ENCODE measurements around the gene KLHL29. TPM values are rescaled to one million over a fixed set of nuclear protein-coding genes. Genes with fewer than 3 reads are reported as not detected.

The KLHL29 gene
- total and polyA plus RNA-seq, 2 experiments from 2014 or later = 1.5 to 6.5 TPM

DNA sequence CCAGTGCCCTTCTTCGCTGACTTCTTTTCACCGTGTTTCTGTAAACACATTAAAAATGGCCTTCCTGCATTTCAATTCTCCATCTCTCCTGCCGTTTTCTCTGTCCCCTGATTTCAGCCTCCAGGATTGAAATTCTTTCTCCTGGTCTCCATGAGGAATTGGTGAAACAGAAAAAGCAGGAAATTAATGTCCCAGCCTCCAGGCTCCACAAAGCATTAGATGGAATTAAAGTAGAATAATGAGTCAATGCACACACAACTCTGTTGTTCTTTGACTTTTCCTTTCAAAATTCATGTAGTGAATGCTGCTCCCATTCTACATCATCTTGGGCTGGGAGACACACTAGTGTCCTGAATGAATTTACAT lies 209.5 kb downstream of the KLHL29 start:
- Histone ChIP-seq H3F3A (replicated peaks; ENCODE audit: low read depth) (no peaks in the 10 kb centered on the region), H3K4me1 (ENCODE audit: insufficient read depth) (no peaks in the 10 kb centered on the region), H3K4me2 (no peak overlapping the region), H3K79me2 (replicated peaks; ENCODE audit: insufficient read depth) (no peaks in the 10 kb centered on the region), H4K20me1 (replicated peaks; ENCODE audit: insufficient read depth) (no peaks in the 10 kb centered on the region), H3K9me2 (ENCODE audit: insufficient read depth) (no peaks in the 10 kb centered on the region), H2AFZ (no peak overlapping the region), H3K36me3 (ENCODE audit: insufficient read depth) (no peaks in the 10 kb centered on the region), H3K4me3 (no peak overlapping the region), H3K27me3 (ENCODE audit: insufficient read depth) (no peaks in the 10 kb centered on the region), H3K27ac (ENCODE audit: low read depth) (no peak overlapping the region)
- H3K9me3 Mint-ChIP-seq = no peaks in the 10 kb centered on the region
- peaks cover 6% of the 10 kb centered on the region; the same call in 1 of the 3 replicates for H3K4me1 Mint-ChIP-seq
- DNase-seq (ENCODE audit: low spot score) (no peak), ATAC-seq (no peak)
- H3K27ac Mint-ChIP-seq = peak overlapping the region; percentile 69; the same call in 1 of the 2 replicates
- no peak overlapping the region for H3K4me3 Mint-ChIP-seq
- peaks cover 2% of the 10 kb centered on the region for H3K27me3 Mint-ChIP-seq (ENCODE audit: insufficient read depth, low read depth, poor library complexity)
- H3K36me3 Mint-ChIP-seq (ENCODE audit: low read depth) = no peaks in the 10 kb centered on the region
- no peak for TF ChIP-seq ZNF114 (CRISPR knock-in tag; IDR thresholded peaks at IDR 0.05)
- no peak for TF ChIP-seq STAT1 (IDR thresholded peaks at IDR 0.05; ENCODE audit: unreplicated experiment)
- no peak for TF ChIP-seq EZH2phosphoT487 (IDR thresholded peaks at IDR 0.05; ENCODE audit: unreplicated experiment)
- TF ChIP-seq, protein P1, sequence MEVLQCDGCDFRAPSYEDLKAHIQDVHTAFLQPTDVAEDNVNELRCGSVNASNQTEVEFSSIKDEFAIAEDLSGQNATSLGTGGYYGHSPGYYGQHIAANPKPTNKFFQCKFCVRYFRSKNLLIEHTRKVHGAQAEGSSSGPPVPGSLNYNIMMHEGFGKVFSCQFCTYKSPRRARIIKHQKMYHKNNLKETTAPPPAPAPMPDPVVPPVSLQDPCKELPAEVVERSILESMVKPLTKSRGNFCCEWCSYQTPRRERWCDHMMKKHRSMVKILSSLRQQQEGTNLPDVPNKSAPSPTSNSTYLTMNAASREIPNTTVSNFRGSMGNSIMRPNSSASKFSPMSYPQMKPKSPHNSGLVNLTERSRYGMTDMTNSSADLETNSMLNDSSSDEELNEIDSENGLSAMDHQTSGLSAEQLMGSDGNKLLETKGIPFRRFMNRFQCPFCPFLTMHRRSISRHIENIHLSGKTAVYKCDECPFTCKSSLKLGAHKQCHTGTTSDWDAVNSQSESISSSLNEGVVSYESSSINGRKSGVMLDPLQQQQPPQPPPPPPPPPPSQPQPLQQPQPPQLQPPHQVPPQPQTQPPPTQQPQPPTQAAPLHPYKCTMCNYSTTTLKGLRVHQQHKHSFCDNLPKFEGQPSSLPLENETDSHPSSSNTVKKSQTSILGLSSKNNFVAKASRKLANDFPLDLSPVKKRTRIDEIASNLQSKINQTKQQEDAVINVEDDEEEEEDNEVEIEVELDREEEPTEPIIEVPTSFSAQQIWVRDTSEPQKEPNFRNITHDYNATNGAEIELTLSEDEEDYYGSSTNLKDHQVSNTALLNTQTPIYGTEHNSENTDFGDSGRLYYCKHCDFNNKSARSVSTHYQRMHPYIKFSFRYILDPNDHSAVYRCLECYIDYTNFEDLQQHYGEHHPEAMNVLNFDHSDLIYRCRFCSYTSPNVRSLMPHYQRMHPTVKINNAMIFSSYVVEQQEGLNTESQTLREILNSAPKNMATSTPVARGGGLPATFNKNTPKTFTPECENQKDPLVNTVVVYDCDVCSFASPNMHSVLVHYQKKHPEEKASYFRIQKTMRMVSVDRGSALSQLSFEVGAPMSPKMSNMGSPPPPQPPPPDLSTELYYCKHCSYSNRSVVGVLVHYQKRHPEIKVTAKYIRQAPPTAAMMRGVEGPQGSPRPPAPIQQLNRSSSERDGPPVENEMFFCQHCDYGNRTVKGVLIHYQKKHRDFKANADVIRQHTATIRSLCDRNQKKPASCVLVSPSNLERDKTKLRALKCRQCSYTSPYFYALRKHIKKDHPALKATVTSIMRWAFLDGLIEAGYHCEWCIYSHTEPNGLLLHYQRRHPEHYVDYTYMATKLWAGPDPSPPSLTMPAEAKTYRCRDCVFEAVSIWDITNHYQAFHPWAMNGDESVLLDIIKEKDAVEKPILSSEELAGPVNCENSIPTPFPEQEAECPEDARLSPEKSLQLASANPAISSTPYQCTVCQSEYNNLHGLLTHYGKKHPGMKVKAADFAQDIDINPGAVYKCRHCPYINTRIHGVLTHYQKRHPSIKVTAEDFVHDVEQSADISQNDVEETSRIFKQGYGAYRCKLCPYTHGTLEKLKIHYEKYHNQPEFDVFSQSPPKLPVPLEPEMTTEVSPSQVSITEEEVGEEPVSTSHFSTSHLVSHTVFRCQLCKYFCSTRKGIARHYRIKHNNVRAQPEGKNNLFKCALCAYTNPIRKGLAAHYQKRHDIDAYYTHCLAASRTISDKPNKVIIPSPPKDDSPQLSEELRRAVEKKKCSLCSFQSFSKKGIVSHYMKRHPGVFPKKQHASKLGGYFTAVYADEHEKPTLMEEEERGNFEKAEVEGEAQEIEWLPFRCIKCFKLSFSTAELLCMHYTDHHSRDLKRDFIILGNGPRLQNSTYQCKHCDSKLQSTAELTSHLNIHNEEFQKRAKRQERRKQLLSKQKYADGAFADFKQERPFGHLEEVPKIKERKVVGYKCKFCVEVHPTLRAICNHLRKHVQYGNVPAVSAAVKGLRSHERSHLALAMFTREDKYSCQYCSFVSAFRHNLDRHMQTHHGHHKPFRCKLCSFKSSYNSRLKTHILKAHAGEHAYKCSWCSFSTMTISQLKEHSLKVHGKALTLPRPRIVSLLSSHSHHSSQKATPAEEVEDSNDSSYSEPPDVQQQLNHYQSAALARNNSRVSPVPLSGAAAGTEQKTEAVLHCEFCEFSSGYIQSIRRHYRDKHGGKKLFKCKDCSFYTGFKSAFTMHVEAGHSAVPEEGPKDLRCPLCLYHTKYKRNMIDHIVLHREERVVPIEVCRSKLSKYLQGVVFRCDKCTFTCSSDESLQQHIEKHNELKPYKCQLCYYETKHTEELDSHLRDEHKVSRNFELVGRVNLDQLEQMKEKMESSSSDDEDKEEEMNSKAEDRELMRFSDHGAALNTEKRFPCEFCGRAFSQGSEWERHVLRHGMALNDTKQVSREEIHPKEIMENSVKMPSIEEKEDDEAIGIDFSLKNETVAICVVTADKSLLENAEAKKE (CRISPR knock-in tag; IDR thresholded peaks at IDR 0.05) = no peak
- no peak for TF ChIP-seq ZNF331 (CRISPR knock-in tag; IDR thresholded peaks at IDR 0.05; ENCODE audit: low read depth)
- TF ChIP-seq JUNB (IDR thresholded peaks at IDR 0.05; ENCODE audit: unreplicated experiment) = no peak
- TF ChIP-seq, protein P2, sequence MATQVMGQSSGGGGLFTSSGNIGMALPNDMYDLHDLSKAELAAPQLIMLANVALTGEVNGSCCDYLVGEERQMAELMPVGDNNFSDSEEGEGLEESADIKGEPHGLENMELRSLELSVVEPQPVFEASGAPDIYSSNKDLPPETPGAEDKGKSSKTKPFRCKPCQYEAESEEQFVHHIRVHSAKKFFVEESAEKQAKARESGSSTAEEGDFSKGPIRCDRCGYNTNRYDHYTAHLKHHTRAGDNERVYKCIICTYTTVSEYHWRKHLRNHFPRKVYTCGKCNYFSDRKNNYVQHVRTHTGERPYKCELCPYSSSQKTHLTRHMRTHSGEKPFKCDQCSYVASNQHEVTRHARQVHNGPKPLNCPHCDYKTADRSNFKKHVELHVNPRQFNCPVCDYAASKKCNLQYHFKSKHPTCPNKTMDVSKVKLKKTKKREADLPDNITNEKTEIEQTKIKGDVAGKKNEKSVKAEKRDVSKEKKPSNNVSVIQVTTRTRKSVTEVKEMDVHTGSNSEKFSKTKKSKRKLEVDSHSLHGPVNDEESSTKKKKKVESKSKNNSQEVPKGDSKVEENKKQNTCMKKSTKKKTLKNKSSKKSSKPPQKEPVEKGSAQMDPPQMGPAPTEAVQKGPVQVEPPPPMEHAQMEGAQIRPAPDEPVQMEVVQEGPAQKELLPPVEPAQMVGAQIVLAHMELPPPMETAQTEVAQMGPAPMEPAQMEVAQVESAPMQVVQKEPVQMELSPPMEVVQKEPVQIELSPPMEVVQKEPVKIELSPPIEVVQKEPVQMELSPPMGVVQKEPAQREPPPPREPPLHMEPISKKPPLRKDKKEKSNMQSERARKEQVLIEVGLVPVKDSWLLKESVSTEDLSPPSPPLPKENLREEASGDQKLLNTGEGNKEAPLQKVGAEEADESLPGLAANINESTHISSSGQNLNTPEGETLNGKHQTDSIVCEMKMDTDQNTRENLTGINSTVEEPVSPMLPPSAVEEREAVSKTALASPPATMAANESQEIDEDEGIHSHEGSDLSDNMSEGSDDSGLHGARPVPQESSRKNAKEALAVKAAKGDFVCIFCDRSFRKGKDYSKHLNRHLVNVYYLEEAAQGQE (IDR thresholded peaks at IDR 0.05; ENCODE audit: unreplicated experiment) = no peak
- TF ChIP-seq POLR2AphosphoS5 (IDR thresholded peaks at IDR 0.05; ENCODE audit: low read depth) = no peak
- TF ChIP-seq EZH2 (IDR thresholded peaks at IDR 0.05; ENCODE audit: low read depth, unreplicated experiment) = no peak
- no peak for TF ChIP-seq CREB1 (CRISPR knock-in tag; IDR thresholded peaks at IDR 0.05; ENCODE audit: low read depth)
- TF ChIP-seq, protein P3, sequence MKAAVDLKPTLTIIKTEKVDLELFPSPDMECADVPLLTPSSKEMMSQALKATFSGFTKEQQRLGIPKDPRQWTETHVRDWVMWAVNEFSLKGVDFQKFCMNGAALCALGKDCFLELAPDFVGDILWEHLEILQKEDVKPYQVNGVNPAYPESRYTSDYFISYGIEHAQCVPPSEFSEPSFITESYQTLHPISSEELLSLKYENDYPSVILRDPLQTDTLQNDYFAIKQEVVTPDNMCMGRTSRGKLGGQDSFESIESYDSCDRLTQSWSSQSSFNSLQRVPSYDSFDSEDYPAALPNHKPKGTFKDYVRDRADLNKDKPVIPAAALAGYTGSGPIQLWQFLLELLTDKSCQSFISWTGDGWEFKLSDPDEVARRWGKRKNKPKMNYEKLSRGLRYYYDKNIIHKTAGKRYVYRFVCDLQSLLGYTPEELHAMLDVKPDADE (IDR thresholded peaks at IDR 0.05) = no peak
- TF ChIP-seq NANOG (IDR thresholded peaks at IDR 0.05; ENCODE audit: borderline replicate concordance) = no peak
- TF ChIP-seq, protein P4, sequence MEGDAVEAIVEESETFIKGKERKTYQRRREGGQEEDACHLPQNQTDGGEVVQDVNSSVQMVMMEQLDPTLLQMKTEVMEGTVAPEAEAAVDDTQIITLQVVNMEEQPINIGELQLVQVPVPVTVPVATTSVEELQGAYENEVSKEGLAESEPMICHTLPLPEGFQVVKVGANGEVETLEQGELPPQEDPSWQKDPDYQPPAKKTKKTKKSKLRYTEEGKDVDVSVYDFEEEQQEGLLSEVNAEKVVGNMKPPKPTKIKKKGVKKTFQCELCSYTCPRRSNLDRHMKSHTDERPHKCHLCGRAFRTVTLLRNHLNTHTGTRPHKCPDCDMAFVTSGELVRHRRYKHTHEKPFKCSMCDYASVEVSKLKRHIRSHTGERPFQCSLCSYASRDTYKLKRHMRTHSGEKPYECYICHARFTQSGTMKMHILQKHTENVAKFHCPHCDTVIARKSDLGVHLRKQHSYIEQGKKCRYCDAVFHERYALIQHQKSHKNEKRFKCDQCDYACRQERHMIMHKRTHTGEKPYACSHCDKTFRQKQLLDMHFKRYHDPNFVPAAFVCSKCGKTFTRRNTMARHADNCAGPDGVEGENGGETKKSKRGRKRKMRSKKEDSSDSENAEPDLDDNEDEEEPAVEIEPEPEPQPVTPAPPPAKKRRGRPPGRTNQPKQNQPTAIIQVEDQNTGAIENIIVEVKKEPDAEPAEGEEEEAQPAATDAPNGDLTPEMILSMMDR (conservative IDR thresholded peaks at IDR 0.05; ENCODE audit: low read depth in 2 of 2) = no peak
